ENCODE measurements around the gene SCAPER. TPM values are rescaled to one million over a fixed set of nuclear protein-coding genes. Genes with fewer than 3 reads are reported as not detected.

Gene SCAPER
- total RNA-seq, 1 donor from 2014 or later, result 20.8 TPM

- DNase-seq (ENCODE audit: low read depth), result peak; percentile 4
- TF ChIP-seq CTCF (IDR thresholded peaks at IDR 0.05; ENCODE audit: insufficient read depth, low read length, poor library complexity, severe bottlenecking), result no peak
- H3K4me3 ChIP-seq (ENCODE audit: low read depth, low read length), result no peak overlapping the region
- H3K27me3 ChIP-seq (ENCODE audit: control insufficient read depth, insufficient read depth, low read length), result no peaks in the 10 kb centered on the region
- H3K36me3 ChIP-seq (ENCODE audit: control insufficient read depth, insufficient read depth, low read length), result no peaks in the 10 kb centered on the region
Measured at GRCh38 chr15:76393614-76394013, 511.5 kb downstream of the SCAPER start.

GRCh38 chr15:76391847-76392246, 513.3 kb downstream of the SCAPER start:
- no peak for TF ChIP-seq CTCF (IDR thresholded peaks at IDR 0.05; ENCODE audit: insufficient read depth, low read length, poor library complexity, severe bottlenecking)
- Histone ChIP-seq H3K4me3 (ENCODE audit: low read depth, low read length) (no peak overlapping the region), H3K36me3 (ENCODE audit: control insufficient read depth, insufficient read depth, low read length) (no peaks in the 10 kb centered on the region), H3K27me3 (ENCODE audit: control insufficient read depth, insufficient read depth, low read length) (no peaks in the 10 kb centered on the region)
- no peak for DNase-seq (ENCODE audit: low read depth)

- no peak for TF ChIP-seq CTCF (IDR thresholded peaks at IDR 0.05; ENCODE audit: insufficient read depth, low read length, poor library complexity, severe bottlenecking)
- Histone ChIP-seq H3K4me3 (ENCODE audit: low read depth, low read length) (no peak overlapping the region), H3K27me3 (ENCODE audit: control insufficient read depth, insufficient read depth, low read length) (no peaks in the 10 kb centered on the region), H3K36me3 (ENCODE audit: control insufficient read depth, insufficient read depth, low read length) (no peaks in the 10 kb centered on the region)
- no peak for DNase-seq (ENCODE audit: low read depth)
Measured at GRCh38 chr15:76391309-76391708, 513.8 kb downstream of the SCAPER start.

- Histone ChIP-seq H3K36me3 (ENCODE audit: control insufficient read depth, insufficient read depth, low read length) (no peaks in the 10 kb centered on the region), H3K27me3 (ENCODE audit: control insufficient read depth, insufficient read depth, low read length) (no peaks in the 10 kb centered on the region), H3K4me3 (ENCODE audit: low read depth, low read length) (no peak overlapping the region)
- no peak for TF ChIP-seq CTCF (IDR thresholded peaks at IDR 0.05; ENCODE audit: insufficient read depth, low read length, poor library complexity, severe bottlenecking)
- no peak for DNase-seq (ENCODE audit: low read depth)
Measured at GRCh38 chr15:76390571-76390970, 514.6 kb downstream of the SCAPER start.

GRCh38 chr15:76386926-76387325, 518.2 kb downstream of the SCAPER start:
- H3K36me3 ChIP-seq (ENCODE audit: control insufficient read depth, insufficient read depth, low read length), result no peaks in the 10 kb centered on the region
- no peaks in the 10 kb centered on the region for H3K27me3 ChIP-seq (ENCODE audit: control insufficient read depth, insufficient read depth, low read length)
- no peak for TF ChIP-seq CTCF (IDR thresholded peaks at IDR 0.05; ENCODE audit: insufficient read depth, low read length, poor library complexity, severe bottlenecking)
- no peak for DNase-seq (ENCODE audit: low read depth)
- H3K4me3 ChIP-seq (ENCODE audit: low read depth, low read length), result no peak overlapping the region

GRCh38 chr15:76386178-76386577, 519.0 kb downstream of the SCAPER start:
- no peak overlapping the region for H3K4me3 ChIP-seq (ENCODE audit: low read depth, low read length)
- DNase-seq (ENCODE audit: low read depth), result no peak
- no peak for TF ChIP-seq CTCF (IDR thresholded peaks at IDR 0.05; ENCODE audit: insufficient read depth, low read length, poor library complexity, severe bottlenecking)
- no peaks in the 10 kb centered on the region for H3K27me3 ChIP-seq (ENCODE audit: control insufficient read depth, insufficient read depth, low read length)
- H3K36me3 ChIP-seq (ENCODE audit: control insufficient read depth, insufficient read depth, low read length), result no peaks in the 10 kb centered on the region

Measured in kidney epithelial cell (primary cell).